Endometrium (tissue), 2 donors: Measurements from ENCODE around the gene BST1.
"Not testable (repeated sequence)": the region's sequence is repeated elsewhere in the genome, so short reads cannot be mapped to it uniquely, and the experiment has no call there.

Experiments used
- FAIRE-seq: peaks from 2 replicates; lab custom pipeline; 2012; peaks lifted over from hg19 to GRCh38; lab: Jason Lieb, UNC
- donor health status: control.
- donor health status: control.

Gene BST1

DNA sequence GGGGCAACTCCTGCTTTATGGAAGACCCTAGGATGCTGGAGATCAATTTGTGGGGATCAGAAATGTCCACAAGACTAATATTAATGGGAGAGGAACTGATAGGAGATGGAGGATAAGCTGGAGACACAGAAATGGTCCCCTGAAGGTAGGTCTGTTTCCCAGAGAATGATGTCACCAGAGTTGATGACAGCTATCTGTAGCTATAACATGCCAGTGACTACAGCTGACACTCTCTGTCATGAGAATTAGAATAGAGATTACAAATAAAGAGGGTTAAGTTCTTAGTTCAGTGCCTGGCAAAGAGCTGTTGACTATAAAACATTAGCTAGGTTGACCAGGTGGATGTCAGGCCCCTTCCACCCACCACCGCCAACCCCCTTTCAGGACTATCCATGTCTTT lies 9.3 kb downstream of the BST1 start:
- FAIRE-seq = no peak

GRCh38 chr4:15714141-15714540 lies 11.3 kb downstream of the BST1 start:
- no peak for FAIRE-seq

DNA sequence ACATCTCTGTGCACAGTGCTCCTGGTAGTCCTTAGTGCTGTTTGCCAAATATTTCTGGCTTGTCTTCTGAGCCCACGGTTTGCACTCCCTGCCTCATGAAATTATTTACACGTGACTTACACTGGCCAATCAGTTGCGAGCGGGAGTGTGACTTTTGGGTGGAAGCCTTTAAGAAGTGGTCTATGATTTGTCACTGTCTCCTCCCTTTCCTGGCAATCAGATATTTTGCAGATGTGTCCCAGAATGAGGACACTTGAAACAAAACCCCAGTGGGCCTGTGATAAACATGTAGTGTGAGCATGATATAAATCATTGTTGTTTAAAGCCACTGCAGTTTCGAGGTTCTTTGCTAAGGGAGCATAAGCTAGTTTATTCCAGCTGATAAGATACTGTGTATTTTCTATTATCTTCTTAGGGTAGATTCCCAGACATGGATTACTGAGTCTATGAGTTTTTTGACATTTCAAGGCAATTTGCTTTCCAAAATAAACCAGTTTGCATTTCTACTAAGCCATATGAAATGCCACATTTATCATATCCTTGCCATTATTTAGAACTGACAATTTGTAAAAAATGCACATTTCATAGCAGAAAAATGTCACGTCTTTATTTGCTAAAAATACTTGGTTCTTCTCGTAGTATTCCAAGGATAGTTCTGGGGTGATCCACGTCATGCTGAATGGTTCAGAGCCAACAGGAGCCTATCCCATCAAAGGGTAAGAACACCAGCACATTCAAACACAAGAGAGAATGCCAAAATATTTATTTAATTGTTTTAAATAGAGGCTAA lies 12.0 kb downstream of the BST1 start:
- FAIRE-seq = peak; percentile 61

- no peak for FAIRE-seq
These were observed 13.2 kb downstream of the BST1 start for GRCh38 chr4:15716115-15716514.

DNA sequence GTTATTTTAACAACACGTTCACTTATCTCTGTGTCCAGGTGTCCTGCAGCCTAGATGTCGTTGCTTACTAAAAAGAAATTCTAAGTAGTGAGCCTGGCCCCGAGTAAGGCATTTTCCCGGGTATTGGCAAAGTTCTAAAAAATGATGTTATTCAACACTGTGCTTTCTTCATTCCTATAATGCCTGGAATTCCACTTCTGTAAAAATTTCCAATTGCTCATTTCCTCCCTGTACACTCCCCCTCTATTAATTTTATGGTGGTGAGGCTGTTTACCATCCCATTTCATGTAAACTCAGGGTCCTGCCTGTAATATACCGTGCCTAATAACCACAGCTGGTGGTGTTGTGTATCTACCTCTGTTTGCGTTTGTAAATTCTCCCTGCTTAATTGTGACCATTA lies 14.2 kb downstream of the BST1 start:
- no peak for FAIRE-seq

GRCh38 chr4:15717657-15718416 lies 15.0 kb downstream of the BST1 start:
- no peak for FAIRE-seq

- no peak for FAIRE-seq
These were observed 15.6 kb downstream of the BST1 start for GRCh38 chr4:15718465-15718864.

GRCh38 chr4:15718959-15719358 lies 16.1 kb downstream of the BST1 start:
- no peak for FAIRE-seq

GRCh38 chr4:15719506-15719905 lies 16.6 kb downstream of the BST1 start:
- FAIRE-seq = no peak

DNA sequence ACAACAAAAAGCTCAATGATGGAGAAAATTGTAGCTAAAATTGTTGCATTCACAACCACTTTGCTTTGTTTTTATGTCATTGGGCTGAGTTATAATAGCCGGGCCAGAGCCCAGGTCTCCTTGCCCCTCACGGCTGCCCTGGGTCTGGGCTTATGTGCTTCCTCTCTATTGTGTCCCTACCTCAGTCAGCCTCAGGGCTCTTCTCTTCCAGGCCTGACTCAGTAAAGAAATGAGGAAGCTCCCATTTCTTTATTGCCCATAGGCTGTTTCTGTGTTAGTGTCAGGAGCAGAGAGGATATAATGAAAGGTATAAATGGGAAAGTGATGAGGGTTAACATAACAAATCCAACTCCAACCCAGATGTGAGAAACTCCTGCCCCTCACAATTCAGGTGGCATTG lies 18.0 kb downstream of the BST1 start:
- FAIRE-seq = no peak

DNA sequence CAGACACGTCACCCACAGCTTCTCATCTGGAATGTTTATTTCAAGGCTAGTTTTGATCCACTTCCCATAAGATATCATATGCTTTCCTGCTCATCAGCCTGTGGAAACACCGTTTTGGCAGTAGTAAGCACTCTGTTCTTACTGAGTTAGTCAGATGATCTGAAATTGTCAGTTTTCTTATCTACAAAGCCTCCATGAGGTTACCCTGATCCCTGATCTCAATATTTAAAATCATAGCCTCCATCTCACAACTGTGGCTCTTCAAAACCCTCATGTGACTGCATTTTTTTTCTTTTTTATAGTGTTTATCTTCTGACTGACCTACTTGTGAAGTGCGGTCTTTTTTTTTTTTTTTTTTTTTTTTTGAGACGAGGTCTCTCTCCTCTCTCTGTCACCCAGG lies 22.7 kb downstream of the BST1 start:
- FAIRE-seq = peak; percentile 72

- FAIRE-seq = peak; percentile 98
These were observed 27.2 kb downstream of the BST1 start for GRCh38 chr4:15729910-15730533.

DNA sequence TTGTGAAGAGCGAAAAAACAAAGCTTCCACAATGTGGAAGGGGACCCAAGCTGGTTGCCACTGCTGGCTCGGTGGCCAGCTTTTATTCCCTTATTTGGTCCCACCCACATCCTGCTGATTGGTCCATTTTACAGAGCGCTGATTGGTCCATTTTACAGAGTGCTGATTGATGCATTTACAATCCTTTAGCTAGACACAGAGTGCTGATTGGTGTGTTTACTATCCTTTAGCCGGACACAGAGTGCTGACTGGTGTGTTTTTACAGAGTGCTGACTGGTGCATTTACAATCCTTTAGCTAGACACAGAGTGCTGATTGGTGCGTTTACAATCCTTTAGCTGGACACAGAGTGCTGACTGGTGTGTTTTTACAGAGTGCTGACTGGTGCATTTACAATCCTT lies 30.2 kb downstream of the BST1 start:
- not testable (repeated sequence) for FAIRE-seq

DNA sequence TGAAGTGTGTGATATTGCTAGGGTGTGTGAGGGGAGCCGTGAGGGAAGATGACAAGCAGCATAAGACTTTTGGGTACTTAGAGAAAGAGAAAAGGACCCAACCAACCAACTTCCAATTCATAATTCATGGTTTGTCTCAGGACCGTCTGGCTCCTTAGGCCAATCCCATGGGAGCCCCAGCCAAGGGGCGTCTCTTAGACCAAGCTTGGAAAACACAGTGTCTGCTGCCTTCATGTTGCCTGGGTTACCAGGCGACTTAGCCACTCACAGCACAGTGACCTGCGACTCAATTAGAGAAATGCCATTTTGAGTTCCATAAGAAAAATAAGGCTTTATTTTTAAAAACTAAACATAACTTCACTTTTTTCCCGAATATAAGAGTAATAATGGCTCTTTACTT lies 32.7 kb downstream of the BST1 start:
- no peak for FAIRE-seq

- no peak for FAIRE-seq
These were observed 33.7 kb downstream of the BST1 start for GRCh38 chr4:15736514-15737050.

- no peak for FAIRE-seq
These were observed 34.4 kb downstream of the BST1 start for GRCh38 chr4:15737255-15737654.

DNA sequence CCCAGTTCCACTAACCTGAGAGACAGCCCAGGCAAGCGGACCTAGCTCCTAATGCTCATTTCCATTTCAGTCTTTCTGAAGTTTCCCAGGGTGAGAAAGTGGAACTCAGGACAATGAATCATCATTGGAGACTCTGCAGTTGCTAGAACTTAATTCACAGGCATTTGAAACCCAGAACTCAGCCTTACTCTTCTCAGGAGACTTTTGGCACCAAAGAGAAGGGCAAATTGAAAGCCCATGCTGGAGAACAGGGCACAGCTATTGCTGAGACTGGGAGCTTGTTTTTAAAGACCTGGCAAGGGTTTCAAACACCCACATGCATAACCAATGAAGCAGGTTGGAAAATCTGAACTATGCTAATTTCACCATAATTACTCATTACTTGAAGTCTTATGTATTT lies 36.0 kb downstream of the BST1 start:
- FAIRE-seq = no peak

- FAIRE-seq = no peak
These were observed 38.0 kb downstream of the BST1 start for GRCh38 chr4:15740764-15741404.

- FAIRE-seq = no peak
These were observed 39.3 kb downstream of the BST1 start for GRCh38 chr4:15742083-15742582.

- no peak for FAIRE-seq
These were observed 39.8 kb downstream of the BST1 start for GRCh38 chr4:15742637-15743036.

GRCh38 chr4:15744016-15744545 lies 41.2 kb downstream of the BST1 start:
- FAIRE-seq = no peak

GRCh38 chr4:15746110-15746509 lies 43.2 kb downstream of the BST1 start:
- FAIRE-seq = no peak
